Choroid plexus epithelial cell (primary cell): ENCODE data around the gene FEZ2.

Experiments used
- DNase-seq: peaks from one replicate; pipeline ENCODE4 v3.0.0-alpha.2; 2010; ENCODE audit warnings: low read depth
- H3K4me3 ChIP-seq: 2 replicates; pipeline ENCODE4 v1.5.1; 2011; ENCODE audit warnings: low read depth, mild to moderate bottlenecking, control low read depth, low read length, moderate library complexity
- CTCF ChIP-seq: conservative IDR thresholded peaks from 2 replicates; pipeline ENCODE4 v1.5.1; 2011; ENCODE audit warnings: low read depth, mild to moderate bottlenecking, control low read depth, inconsistent platforms, low read length, moderate library complexity

Gene FEZ2

GRCh38 chr2:36589230-36589630 lies 8.7 kb downstream of the FEZ2 start:
- no peak for TF ChIP-seq CTCF
- no peak for DNase-seq
- no peak overlapping the region for H3K4me3 ChIP-seq

GRCh38 chr2:36587556-36587955 lies 10.4 kb downstream of the FEZ2 start:
- no peak for TF ChIP-seq CTCF
- DNase-seq = no peak
- no peak overlapping the region for H3K4me3 ChIP-seq

- TF ChIP-seq CTCF = no peak
- H3K4me3 ChIP-seq = no peak overlapping the region
- DNase-seq = no peak
Observed at GRCh38 chr2:36587101-36587500, 10.9 kb downstream of the FEZ2 start.

GRCh38 chr2:36586672-36587071 lies 11.3 kb downstream of the FEZ2 start:
- no peak for TF ChIP-seq CTCF
- DNase-seq = no peak
- H3K4me3 ChIP-seq = no peak overlapping the region

GRCh38 chr2:36584148-36584794 lies 13.7 kb downstream of the FEZ2 start:
- TF ChIP-seq CTCF = no peak
- no peak overlapping the region for H3K4me3 ChIP-seq
- no peak for DNase-seq

- DNase-seq = no peak
Observed at GRCh38 chr2:36582951-36583350, 15.0 kb downstream of the FEZ2 start.

More at GRCh38 chr2:36582951-36583350, 15.0 kb downstream of the FEZ2 start:
- H3K4me3 ChIP-seq = no peak overlapping the region
- TF ChIP-seq CTCF = no peak
